ENCODE results near the gene DUSP16. TPM values are rescaled to one million over a fixed set of nuclear protein-coding genes. Genes with fewer than 3 reads are reported as not detected.

DUSP16 gene
- total RNA-seq, 4 donors from 2014 or later, result 20.5 to 46.0 (median 35.5) TPM

DNA sequence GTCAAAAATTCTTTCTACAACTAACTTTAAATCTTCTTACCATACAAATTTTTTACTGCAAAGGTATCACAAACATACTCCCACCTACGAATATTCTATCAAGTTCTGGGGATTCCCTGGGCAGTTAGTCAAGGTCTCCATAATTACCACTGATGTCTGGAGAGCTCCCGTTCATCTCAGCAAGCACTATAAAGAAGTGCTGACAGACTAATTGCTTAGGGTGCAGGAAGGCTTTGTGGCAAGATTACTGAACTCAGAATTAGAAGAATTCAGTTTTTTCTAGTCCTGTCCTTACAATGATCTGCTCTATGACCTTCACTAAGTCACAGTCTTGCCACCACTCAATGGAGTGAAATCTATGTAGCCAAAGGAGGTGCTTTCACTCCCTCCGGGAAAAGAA, 61.5 kb downstream of the DUSP16 start:
- TF ChIP-seq, protein P1, sequence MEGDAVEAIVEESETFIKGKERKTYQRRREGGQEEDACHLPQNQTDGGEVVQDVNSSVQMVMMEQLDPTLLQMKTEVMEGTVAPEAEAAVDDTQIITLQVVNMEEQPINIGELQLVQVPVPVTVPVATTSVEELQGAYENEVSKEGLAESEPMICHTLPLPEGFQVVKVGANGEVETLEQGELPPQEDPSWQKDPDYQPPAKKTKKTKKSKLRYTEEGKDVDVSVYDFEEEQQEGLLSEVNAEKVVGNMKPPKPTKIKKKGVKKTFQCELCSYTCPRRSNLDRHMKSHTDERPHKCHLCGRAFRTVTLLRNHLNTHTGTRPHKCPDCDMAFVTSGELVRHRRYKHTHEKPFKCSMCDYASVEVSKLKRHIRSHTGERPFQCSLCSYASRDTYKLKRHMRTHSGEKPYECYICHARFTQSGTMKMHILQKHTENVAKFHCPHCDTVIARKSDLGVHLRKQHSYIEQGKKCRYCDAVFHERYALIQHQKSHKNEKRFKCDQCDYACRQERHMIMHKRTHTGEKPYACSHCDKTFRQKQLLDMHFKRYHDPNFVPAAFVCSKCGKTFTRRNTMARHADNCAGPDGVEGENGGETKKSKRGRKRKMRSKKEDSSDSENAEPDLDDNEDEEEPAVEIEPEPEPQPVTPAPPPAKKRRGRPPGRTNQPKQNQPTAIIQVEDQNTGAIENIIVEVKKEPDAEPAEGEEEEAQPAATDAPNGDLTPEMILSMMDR (IDR thresholded peaks at IDR 0.05), result no peak
- no peak for TF ChIP-seq POLR2A (IDR thresholded peaks at IDR 0.05)
- H3K9me3 ChIP-seq, result no peaks in the 10 kb centered on the region
- H3K27me3 ChIP-seq, result no peaks in the 10 kb centered on the region
- H3K27ac ChIP-seq, result no peak overlapping the region
- no peak for DNase-seq
- H3K36me3 ChIP-seq, result no peaks in the 10 kb centered on the region
- intact Hi-C loops (cut with DNase I; ENCODE audit: low total_unique reads), result no loop called here
- no peak overlapping the region for H3K4me3 ChIP-seq
- H3K4me1 ChIP-seq, result no peaks in the 10 kb centered on the region

DNA sequence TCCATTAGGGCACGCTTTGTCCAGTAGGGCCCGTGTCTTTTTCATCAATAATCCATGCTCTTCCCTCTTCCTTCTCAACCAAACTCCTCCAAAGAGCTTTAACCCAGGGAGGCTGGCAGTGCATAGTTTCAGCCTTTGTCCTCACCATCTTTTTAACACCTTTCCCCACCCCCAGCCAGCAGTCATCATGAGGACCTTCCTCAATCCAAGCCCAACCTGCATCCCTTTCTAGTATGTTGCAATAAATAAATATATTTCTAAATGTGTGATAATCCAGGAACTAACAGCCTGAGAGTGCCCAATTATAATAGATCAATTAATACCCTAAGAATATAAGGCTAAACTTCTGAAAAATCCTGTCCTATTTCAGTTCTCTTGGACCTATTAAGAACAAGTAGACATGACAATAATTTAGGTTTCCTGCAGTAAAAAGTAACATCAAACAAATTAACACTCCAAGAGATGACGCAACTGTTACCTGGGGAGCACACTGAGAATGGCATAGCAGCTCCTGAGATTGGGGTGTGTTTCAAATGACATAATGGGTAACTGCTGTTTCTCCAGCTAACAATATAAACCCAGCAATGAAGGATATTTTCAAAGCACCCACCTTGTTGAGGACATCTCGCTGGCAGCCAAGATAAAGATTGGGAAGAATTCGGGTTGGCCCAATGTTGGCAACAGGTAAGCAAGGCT, 62.6 kb downstream of the DUSP16 start:
- no peaks in the 10 kb centered on the region for H3K9me3 ChIP-seq
- intact Hi-C loops (cut with DNase I; ENCODE audit: low total_unique reads), result no loop called here
- no peak for TF ChIP-seq POLR2A (IDR thresholded peaks at IDR 0.05)
- TF ChIP-seq, protein P1 (IDR thresholded peaks at IDR 0.05), result no peak
- H3K4me1 ChIP-seq, result no peaks in the 10 kb centered on the region
- H3K4me3 ChIP-seq, result no peak overlapping the region
- DNase-seq, result no peak
- H3K36me3 ChIP-seq, result no peaks in the 10 kb centered on the region
- H3K27ac ChIP-seq, result no peak overlapping the region
- H3K27me3 ChIP-seq, result no peaks in the 10 kb centered on the region

DNA sequence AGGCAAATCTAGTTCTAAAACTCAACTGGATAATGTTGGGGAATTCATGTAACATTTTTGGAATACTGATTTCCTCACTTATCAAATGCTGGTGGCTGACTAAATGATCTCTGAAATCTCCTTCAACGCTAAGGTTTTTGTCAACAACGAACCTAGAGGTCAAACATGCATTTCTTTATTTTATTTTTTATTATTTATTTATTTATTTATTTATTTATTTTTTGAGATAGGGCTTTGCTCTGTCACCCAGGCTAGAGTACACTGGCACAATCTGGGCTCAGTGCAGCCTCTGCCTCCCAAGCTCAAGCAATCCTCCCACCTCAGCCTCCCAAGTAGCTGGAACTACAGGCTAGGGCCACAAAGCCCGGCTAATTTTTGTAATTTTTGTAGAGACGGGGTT, 64.5 kb downstream of the DUSP16 start:
- DNase-seq, result no peak
- H3K9me3 ChIP-seq, result no peaks in the 10 kb centered on the region
- no peaks in the 10 kb centered on the region for H3K4me1 ChIP-seq
- no peak overlapping the region for H3K27ac ChIP-seq
- TF ChIP-seq POLR2A (IDR thresholded peaks at IDR 0.05), result no peak
- TF ChIP-seq, protein P1 (IDR thresholded peaks at IDR 0.05), result no peak
- no peaks in the 10 kb centered on the region for H3K36me3 ChIP-seq
- no peaks in the 10 kb centered on the region for H3K27me3 ChIP-seq
- intact Hi-C loops (cut with DNase I; ENCODE audit: low total_unique reads), result no loop called here
- no peak overlapping the region for H3K4me3 ChIP-seq

DNA sequence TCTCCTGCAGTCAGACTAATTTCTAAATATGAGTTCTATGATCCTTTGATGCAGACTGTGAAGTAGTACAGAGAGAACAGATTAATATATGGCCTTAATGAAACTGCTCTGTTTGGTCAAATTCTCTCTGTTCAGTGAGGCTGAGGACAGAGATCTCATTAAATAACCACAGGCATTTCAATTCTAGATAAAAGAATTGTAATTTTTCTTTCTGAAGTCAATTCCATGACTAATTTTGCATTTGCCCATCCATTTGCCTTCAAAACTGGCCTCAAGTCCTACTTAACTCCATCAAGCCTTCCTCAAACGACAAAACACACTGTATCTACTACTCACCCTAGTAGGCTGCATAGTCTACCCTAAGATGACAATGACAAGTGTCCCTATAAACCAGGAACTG, 67.1 kb downstream of the DUSP16 start:
- no peaks in the 10 kb centered on the region for H3K4me1 ChIP-seq
- intact Hi-C loops (cut with DNase I; ENCODE audit: low total_unique reads), result no loop called here
- no peak overlapping the region for H3K4me3 ChIP-seq
- no peak for DNase-seq
- no peaks in the 10 kb centered on the region for H3K36me3 ChIP-seq
- no peak for TF ChIP-seq POLR2A (IDR thresholded peaks at IDR 0.05)
- TF ChIP-seq, protein P1 (IDR thresholded peaks at IDR 0.05), result no peak
- no peaks in the 10 kb centered on the region for H3K27me3 ChIP-seq
- H3K9me3 ChIP-seq, result no peaks in the 10 kb centered on the region
- no peak overlapping the region for H3K27ac ChIP-seq

DNA sequence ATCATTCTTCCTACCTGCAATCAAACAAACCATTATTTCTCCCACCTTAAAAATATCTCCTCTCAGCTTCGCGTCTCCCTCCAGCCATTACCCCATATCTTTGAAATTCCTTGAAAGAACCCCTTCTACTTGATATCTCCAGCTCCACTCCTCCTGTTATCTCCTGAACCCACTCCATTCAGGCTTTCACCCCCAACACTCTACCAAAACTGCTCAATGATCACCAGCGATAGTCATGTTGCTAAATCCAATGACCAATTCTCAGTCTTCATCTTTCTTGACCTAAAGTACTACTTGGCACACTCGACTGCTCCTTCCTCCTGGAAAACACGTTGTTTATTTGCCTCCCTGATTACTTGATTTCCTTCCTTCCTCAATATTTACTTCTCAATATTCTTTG, 70.1 kb downstream of the DUSP16 start:
- Histone ChIP-seq H3K36me3 (no peaks in the 10 kb centered on the region), H3K27me3 (no peaks in the 10 kb centered on the region), H3K9me3 (no peaks in the 10 kb centered on the region), H3K4me1 (no peaks in the 10 kb centered on the region), H3K27ac (no peak overlapping the region), H3K4me3 (no peak overlapping the region)
- intact Hi-C loops (cut with DNase I; ENCODE audit: low total_unique reads), result no loop called here
- TF ChIP-seq, protein P1 (IDR thresholded peaks at IDR 0.05), result no peak
- DNase-seq, result no peak
